Dermis microvascular lymphatic vessel endothelial cell (primary cell): ENCODE measurements around the gene SNX20. TPM values are rescaled to one million over a fixed set of nuclear protein-coding genes. Genes with fewer than 3 reads are reported as not detected.

Experiments used
- DNase-seq, 2 donors: peaks; one replicate each; pipeline versions ENCODE4 v3.0.0 to v3.0.0-alpha.2; 2010; ENCODE audit warnings: low read depth in 2 of 2
- total RNA-seq: library from RNA; depleted of rRNA; stranded (reverse); fragments of >200 nt; gene quantifications from 2 replicates; pipeline ENCODE4 v1.2.1, GENCODE V29; 2014

Gene SNX20
- 0.13 and 0.25 TPM in 2 replicates for total RNA-seq

GRCh38 chr16:50681021-50681885 lies at the start of gene SNX20:
Gene SNX20 (minus strand): TSS chr16:50681312. CDS start chr16:50677526, 3,786 bp downstream.
- no peak for DNase-seq

DNA sequence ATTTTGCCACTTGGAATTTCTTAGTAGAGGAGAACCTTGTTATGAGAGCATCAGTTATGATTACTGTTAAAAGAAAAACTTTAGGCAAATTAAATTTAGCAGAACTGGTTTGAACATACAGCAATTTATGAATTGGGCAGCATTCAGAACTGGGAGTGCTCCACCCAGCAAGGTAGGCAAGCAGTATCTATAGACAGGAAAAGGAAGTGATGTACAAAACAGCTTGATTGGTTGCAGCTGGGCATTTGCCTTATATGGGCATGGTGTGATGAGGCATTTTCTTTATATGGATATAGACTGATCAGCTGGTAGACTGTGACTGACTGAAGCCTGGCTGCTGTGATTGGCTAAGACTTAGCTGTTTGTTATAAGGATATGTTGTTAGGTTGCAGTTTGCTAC lies 43.2 kb upstream of the SNX20 start:
- DNase-seq = no peak

DNA sequence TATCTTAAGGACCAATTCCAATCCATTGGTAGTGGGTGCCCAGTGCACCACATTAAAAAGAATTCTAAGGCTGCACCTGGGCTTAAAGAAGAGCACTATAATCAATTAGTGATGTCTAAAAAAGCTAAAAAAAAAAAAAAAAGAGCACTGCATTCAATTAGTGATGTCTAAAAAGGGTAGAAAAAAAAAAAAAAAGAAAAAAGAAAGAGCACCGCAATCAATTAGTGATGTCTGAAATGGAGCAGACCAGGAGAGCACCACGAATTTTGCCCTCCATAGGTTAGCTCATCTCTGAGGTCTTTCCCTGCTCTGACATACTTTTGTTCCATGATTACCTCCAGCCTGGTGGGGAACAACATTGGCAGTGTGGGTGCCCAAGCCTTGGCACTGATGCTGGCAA lies 41.8 kb upstream of the SNX20 start:
- no peak for DNase-seq

GRCh38 chr16:50722405-50722737 lies 41.3 kb upstream of the SNX20 start:
- no peak for DNase-seq

GRCh38 chr16:50721549-50722404 lies 40.7 kb upstream of the SNX20 start:
- no peak for DNase-seq

DNA sequence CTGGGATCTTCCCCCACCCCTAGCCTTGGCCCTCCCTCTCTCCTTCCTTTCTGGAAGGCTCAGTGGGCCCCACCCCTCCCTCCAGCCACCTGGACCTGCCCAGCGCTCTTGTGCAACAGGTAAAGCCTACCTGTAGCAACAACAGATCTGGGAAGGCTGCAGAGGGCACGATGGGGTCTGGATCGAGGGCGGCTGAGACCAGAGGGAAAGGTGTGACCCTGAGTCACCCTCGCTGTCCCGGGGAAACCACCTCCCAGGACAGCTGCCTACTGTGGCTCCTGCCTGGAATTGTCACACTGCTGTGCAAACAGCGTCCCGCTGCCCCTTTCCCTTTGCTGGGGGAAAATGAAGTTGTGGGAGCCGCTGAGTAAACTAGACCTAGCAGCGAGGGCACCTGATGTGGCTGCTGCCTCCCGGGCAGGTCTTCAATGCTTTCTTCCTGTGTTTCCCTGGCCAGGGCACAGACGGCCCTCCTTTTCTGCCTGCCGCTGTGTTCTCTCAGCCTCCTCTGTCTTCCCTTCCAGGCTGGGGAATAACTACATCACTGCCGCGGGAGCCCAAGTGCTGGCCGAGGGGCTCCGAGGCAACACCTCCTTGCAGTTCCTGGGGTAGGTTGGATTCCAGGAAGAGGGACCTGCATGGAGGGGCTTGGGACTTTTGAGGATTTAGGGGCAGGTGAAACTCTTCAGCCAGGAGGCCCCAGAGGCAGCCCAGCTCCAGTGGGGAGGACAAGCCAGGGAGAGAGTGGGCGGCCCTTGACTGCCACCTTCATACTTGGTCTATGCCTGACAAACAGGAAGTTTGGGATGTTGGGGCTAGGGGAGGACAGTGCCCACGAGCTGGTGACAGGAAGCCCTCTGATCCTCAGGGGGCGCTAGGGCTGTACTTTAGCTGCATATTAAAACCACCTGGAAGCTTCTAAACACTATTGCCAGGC lies 38.6 kb upstream of the SNX20 start:
- DNase-seq = no peak

GRCh38 chr16:50718761-50719400 lies 37.8 kb upstream of the SNX20 start:
- no peak for DNase-seq

DNA sequence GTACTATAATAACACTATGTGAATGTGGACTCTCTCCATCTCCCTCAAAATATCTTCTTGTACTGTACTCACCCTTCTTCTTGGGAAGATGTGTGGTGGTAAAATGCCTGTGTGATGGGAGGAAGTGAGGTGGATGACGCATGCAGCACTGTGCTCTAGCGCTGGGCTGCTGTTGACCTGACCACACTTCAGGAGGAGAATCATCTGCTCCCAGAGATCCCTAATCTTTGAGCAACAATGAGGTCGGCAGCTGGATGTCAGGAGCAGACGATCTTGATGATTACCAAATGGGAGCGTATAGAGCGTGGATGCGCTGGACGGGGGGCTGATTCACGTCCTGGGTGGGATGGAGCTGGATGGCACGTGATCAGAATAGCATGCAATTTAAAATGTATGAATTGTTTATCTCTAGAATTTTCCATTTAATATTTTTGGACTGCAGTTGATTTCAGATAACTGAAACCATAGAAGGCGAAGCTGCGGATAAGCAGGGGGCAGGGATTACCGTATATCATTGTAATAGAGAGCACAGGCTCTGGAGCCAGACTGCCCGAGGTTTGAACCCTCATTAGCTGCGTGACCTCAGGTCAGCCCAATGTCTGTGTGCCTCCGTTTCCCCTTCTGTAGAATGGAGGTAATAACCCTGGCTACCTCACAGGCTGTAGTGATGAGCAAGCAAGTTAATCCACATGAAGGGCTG lies 37.1 kb upstream of the SNX20 start:
- no peak for DNase-seq

DNA sequence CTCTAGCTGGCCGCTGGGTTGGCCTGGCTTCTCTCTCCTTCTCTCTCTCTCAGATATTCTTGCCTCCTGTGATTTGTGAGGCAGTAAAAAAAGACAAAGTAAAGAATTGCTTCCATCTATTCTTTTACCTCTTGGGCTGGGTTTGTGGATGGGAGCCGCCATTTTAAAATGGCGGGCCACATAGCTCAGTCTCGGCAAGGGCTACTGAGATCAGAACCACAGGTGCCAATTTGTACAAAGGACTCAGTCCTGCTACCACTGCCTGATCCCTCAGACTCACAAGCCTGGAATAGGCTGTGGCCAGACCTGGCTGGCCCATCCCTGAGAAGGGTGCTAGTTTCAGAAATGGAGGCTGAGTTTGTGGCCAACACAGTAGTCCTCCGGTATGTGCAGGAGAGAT lies 36.4 kb upstream of the SNX20 start:
- no peak for DNase-seq

GRCh38 chr16:50717091-50717490 lies 36.0 kb upstream of the SNX20 start:
- no peak for DNase-seq

DNA sequence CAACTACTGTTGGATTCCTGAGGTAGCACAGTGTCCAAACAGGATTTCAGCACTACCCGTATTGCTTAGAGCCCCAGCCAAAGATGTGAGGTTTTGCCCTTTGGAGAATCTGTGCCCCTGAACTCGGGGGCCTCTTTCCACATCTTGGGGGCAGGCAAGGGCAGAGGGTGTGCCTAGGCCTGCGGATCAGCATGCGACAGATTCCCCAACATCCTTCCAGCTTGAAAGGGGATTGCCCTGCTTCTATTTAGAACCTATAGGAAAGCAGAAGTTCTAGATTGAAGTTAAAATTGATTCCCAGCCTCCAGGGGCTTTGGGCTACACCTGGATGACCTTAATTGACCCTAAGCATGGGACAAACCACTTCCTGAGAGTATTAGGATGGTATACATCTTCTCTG lies 31.8 kb upstream of the SNX20 start:
- no peak for DNase-seq

- DNase-seq = no peak
Measured at GRCh38 chr16:50712560-50712898, 31.4 kb upstream of the SNX20 start.

DNA sequence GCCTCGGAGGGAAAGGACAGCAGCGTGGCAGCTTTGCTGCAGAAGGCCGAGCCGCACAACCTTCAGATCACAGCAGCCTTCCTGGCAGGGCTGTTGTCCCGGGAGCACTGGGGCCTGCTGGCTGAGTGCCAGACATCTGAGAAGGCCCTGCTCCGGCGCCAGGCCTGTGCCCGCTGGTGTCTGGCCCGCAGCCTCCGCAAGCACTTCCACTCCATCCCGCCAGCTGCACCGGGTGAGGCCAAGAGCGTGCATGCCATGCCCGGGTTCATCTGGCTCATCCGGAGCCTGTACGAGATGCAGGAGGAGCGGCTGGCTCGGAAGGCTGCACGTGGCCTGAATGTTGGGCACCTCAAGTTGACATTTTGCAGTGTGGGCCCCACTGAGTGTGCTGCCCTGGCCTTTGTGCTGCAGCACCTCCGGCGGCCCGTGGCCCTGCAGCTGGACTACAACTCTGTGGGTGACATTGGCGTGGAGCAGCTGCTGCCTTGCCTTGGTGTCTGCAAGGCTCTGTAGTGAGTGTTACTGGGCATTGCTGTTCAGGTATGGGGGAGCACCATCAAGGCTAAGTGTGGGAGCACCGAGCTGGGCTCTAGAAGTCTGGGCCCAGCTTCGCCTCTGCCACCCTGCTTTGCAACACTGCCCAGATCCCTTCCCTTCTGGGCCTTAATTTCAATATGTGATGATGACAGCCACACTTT lies 30.9 kb upstream of the SNX20 start:
- no peak for DNase-seq

GRCh38 chr16:50711040-50711439 lies 29.9 kb upstream of the SNX20 start:
- no peak for DNase-seq

DNA sequence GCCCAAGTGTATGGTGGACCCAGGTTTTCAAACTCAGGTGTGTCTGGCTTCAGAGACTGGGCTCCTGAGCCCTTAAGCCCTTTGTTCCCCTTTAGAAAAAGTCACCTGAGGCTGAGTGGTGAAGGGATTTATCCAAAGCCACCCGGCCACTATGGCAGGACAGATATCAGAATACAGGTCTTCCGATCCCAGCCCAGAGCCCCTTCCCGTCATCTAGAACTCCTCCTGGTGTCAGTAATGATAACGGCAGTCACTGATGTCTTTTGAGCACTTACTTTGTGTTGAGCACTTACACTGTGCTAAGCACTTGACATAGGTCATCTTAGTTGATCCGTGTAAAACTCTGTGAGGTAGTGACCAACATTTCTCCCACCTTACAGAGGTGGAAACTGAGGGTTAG lies 28.9 kb upstream of the SNX20 start:
- DNase-seq = no peak

DNA sequence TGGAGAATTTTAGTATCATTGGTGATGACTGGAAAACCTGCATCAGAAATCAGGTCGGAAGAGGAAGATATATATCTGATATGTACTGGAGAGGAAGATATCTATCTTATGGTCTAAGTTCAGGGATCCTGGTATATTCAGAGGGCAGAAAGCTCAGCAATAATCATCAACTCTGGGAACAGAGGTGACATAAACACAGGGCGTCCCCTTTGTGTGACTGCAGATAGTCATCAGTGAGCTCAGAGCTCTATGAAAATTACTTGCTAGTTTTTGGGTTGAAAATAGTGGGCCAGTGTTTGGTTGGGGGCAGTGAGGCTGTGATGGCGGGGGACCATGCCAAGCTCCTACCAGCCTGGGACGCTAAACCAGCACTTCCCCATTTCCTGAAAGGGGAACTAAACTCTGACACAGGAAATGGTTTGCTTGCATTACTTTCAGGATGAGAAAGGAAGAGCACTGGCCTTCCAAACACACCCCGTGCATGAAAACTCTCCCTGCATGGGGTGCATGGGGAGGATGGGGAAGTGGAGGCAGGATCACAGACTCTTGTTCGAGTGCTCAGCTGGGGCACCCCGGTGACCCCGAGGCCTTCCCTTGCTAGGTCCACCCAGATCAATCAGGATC lies 28.1 kb upstream of the SNX20 start:
- DNase-seq = no peak

GRCh38 chr16:50708373-50709060 lies 27.4 kb upstream of the SNX20 start:
- DNase-seq = no peak

DNA sequence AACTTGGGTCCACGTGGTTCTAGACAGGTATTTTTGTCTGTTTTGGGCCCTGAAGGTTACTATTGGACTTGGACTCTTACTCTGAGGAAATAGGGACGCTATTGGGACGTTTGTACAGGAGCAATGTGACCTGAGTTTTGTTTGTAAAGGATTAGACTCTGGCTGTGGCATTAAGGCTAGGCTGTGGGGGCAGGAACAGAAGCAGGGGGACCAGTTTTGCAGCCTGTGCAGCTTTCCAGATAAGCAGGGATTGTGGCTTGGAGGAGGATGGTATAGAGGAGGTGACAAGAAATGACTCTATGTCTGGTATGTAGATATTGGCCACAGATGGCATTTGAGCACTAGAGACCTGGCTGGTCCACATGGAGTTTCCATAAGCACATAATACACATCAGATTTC lies 25.1 kb upstream of the SNX20 start:
- no peak for DNase-seq
